GM19193 (cell line): ENCODE measurements around the gene ZBP1.

Experiments
- POLR2A ChIP-seq: IDR thresholded peaks from 4 replicates; pipeline ENCODE4 v1.6.1; 2011; ENCODE audit not compliant: insufficient read depth, insufficient read length; ENCODE audit errors: extremely low read depth

Gene ZBP1

GRCh38 chr20:57633945-57634491 is 13.8 kb upstream of the ZBP1 start:
- TF ChIP-seq POLR2A, result no peak

GRCh38 chr20:57632286-57632685 is 12.1 kb upstream of the ZBP1 start:
- no peak for TF ChIP-seq POLR2A

- no peak for TF ChIP-seq POLR2A
Measured at GRCh38 chr20:57630061-57630460, 9.8 kb upstream of the ZBP1 start.

GRCh38 chr20:57628047-57628961 is 8.1 kb upstream of the ZBP1 start:
- TF ChIP-seq POLR2A, result no peak

DNA sequence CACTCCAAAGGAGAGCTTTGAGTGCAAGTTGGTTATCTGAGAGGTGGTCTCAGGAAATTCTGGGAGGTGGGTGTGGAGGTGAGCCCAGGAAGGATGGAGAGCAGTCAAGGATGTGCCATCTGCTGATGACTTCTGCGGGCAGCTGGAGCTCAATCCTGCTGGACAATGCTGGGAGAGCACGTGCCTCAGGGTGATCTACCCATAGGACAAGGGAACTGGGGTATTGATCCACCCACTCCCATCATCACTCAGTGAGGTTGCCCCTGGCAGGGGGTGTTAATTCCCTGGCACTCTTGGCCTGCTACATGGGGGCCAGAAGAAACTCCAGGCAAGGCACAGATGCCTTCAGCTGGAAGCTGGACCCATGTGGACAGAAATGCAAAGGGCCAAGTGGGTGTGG is 7.1 kb upstream of the ZBP1 start:
- TF ChIP-seq POLR2A, result no peak

DNA sequence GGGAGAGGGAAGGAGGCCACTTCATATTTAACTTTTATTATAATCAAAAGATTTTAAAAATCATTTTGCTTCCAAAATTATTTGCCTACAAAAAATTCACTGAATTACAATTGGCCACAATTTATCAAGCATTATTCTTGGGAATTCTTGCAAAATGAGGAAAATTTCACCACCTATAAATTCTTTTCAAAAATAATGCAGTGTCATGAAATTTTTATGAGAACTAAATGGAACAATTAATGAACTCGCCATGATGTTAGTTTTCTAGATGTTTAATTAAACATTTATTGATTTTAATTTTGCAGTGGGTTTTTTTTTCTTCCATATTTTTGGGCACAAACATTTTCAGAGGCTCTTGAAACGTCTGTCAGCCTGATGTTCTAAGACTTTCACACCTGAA is 5.8 kb upstream of the ZBP1 start:
- no peak for TF ChIP-seq POLR2A

DNA sequence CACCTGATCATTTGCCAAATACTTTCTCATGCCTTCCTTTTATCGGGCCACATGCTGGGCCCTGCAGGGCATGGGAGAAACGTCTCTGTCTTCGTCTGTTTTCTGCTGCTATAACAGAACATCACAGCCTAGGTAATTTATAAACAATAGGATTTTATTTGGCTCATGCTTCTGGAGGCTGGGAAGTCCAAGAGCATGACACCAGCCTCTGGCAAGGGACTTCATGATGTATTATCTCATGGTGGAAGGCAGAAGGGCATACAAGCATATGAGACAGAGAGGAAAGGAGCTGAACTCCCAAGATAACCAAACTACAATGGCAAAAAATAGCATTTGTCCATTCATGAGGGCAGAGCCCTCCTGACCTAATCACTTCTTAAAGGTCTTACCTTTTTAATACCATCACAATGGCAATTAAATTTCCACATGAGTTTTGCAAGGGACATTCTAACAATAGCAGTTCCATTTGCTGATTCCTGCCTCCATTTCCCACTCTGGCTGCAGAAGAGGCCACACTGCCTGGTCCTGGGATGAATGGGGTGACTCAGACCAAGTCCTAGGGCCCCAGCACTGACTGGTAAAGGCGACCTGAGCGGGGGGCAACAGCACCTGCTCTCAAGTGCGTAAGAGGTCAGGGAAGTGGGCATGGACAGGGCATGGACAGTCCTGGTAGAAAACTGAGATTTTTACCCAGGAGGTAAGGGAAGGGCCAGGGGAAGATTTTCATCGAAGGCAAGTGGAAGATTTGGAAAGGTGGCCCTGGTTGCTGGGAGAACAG is 5.1 kb upstream of the ZBP1 start:
- no peak for TF ChIP-seq POLR2A

DNA sequence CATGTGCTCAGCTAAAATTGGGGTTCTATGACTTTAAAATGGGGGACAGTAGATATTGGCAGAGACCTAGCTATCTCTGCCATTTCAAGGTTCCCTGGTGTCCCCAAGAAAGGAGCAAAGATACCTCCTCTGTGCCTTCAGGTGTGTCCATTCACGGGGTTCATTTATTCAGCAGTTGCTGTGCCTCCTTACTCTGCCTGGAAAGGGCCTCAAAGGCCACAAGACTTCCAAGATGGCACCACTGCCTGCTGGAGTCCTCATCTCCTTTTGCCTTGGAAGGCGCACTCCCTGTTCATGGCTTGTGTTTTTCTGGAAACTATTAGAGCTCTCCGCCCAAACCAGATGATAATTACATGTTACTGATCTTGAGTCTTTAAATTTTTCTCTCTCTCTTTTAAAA is 3.9 kb upstream of the ZBP1 start:
- TF ChIP-seq POLR2A, result no peak

GRCh38 chr20:57622579-57623381 is 2.6 kb upstream of the ZBP1 start:
- TF ChIP-seq POLR2A, result no peak

DNA sequence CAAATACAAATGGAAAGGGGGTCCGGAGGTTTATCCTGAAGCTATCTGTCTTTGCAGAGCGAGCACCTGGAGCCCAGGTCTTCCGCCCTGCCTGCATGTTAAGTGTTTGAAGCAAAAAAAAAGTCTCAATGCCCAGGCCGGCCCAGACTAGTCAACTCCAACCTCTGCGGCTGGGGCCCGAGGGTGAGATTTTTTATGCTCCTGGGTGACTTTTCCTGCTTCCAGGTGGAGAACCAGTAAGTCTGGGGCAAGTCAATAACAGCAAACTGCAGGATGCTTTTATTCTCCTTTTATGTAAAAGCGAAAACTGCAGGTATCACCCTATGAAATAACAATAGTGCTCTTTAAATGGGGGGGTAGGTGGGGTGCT is 2.0 kb upstream of the ZBP1 start:
- TF ChIP-seq POLR2A, result no peak

DNA sequence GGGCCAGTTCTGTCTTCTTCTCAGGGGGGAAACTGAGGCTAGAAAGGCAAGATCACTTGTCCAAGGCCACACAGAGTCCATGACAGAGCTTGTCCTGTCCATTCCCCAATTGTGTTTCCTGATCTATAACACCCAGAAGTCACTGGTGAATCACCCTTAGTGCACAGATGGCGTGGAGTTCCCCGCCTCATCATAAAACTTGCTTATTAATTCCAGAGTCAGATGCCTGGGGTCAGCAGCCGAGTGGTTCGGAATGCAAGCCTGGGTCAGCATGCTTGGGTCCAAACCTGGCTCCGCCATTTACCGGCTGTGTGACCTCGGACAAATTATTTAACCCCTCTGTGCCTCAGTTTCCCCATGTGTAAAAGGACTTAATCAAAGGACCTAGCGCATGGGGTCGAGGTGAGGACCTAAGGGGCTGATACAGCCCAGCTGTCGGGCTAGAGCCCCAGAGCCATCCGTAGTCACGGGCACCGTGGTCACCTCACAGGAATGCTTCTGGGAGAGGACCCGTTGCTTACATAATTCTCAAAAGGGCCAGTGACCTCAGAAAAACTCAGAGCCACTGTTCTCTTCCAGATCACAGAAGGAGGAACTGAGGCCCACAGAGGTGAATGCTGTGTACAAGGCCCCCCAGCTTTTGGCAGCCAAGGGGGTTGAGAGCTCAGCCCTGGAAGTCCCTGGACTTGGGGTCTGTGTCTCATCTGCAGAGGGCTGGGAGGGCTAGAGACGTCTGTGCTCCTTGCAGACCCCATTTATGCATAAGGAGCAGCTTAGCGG is 1.4 kb upstream of the ZBP1 start:
- no peak for TF ChIP-seq POLR2A

- peak; percentile 6 for TF ChIP-seq POLR2A
Measured at GRCh38 chr20:57620999-57621398, 773 bp upstream of the ZBP1 start.

DNA sequence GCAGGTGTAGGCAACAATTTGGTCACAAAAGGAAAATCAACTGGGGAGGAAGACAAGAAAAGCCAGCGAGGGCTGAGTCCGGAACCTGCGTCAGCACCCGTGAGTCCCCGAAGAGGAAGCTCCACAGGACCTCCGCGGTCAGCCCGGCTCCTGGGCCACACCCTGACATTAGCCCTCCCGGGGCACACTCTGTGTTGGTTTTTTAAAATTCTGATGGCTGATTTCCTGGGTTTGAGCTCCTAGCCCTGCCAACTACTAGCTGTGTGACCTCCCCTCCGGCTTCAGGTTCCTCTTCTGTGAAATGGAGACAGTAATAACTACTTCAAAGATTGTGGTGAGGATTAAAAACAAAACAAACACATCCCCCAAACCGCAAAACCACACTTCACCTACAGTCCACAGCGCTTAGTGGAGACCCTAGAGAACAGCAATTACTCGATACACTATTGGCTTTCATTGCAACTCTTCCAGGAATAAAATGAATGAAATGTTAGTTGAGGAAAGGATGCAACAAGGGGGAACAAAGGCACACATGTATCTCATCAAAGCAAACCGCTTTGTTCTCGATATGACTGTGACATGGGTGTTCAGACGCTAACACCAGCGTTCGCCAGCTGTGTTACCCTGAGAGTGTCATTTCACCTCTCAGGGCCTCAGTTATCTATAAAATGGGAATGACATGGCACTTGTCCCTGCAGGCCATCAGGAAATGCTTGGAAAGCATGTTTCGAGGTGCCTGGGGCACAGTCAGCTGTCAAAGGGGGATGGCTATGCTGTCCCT is 985 bp downstream of the ZBP1 start:
- TF ChIP-seq POLR2A, result peak; percentile 44

DNA sequence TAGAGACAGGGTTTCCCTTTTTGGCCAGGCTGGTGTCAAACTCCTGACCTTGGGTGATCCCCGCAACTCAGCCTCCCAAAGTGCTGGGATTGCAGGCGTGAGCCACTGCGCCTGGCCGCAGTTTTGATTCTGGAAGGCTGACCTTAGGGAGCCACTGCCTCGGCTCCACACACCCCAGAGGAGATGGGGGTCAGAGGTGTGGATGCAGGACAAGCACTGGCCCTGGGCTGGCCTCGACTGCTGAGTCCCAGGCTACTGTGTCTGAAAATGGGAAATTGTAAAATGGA is 1.5 kb downstream of the ZBP1 start:
- TF ChIP-seq POLR2A, result no peak
